GM21360 (cell line): ENCODE results near the gene ZNF836.
"Not testable (repeated sequence)": the region's sequence is repeated elsewhere in the genome, so short reads cannot be mapped to it uniquely, and the experiment has no call there.

Experiments
- ATAC-seq: cut with Tn5 transposase; IDR thresholded peaks from one replicate; pipeline ENCODE4 v1.9.1; 2021; ENCODE audit warnings: mild to moderate bottlenecking, moderate library complexity; ENCODE audit not compliant: unreplicated experiment

ZNF836 gene

DNA sequence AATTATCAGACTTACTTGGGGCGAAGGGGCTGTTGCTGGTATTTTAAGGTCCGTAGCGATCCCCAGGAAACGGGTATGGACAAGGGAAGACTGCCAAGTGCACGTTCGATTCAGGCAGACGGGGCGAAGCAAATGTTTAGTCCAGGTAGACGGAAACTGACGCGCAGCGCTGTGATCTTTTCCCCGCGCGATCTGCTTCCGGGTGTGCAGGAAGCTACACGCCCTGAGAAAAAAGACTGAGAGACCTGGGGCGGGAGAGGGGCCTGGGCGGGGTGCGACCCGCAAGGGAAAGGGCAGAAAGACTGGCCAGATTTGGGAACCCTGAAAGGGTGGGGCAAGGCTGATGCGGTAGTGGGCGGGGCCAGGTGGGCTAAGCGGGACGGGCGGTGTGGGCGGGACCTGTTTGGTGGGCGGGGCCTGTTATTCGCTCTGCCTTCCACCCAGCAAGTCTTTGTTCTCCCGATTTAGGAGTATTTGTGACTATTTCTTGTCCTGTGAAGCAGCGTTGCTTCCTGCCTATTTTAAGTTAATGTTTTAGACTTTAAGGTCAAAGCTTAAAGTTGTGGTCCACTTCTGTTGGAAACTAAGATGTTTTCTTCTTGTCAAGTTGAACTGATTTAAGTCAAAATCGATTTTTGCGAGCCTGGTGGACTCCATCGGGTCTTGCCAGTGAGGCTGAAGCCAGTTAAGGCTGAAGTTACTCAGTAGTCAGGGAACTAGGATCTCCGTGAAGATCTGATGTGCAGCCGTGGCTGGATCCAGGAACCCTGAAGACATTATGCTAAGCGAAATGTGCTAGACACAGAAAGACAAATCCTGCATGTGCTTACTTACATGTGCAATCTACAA, at the start of gene ZNF836:
Gene ZNF836 (minus strand): TSS at position 301 of the 849 bp plus-strand sequence. CDS start 3,549 bp downstream, outside the sequence.
- peak; percentile 78 for ATAC-seq

DNA sequence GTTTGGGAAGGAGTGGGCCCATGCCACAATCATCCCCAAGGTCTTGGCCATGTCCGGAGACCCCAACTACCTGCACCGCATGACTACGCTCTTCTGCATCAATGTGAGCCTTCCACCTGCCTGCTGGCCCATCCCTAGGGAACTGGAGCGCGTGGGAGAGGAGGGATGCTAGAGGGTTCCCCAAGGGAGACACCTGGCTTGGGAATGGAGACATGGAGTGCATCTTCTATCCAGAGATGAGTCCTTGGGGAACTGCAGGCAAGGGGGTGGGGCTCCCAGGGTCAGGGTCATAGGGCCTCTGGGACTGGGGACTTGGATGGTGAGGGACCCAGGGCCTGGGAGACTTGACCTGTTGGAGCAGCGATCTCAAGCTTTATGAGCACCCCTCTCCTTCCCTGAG, 49.6 kb upstream of the ZNF836 start:
- no peak for ATAC-seq

DNA sequence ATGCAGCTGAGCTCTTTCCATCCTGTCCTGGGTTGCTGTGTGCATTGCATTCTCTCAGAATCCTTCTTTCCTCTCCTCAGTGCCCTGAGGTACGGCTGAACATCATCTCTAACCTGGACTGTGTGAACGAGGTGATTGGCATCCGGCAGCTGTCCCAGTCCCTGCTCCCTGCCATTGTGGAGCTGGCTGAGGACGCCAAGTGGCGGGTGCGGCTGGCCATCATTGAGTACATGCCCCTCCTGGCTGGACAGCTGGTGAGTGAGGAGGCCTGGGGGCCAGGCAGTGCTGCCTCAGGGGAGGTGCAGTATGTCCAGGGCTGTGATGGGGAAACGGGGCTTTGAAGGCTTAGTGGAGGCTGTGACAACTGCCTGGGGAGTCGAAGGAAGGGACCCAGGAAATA, 48.2 kb upstream of the ZNF836 start:
- no peak for ATAC-seq

DNA sequence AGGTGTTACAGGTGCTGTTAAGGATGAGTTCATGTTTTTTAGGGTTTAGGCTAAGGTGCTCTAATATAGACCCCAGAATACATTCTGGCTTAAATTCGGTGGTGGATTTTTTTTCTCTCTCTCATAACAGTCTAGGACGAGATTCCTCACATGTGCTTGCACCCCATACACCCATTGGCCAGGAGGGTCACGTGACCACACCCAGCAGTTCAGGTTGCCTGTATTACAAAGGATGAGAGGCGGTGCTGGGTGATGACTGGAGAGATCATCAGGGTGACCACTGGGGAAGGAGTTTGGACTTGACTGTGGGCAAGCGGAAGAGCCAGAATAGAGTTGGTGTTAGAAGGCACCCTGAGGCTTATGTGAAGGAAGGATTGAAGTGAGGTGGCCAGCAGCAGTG, 46.2 kb upstream of the ZNF836 start:
- ATAC-seq = no peak

DNA sequence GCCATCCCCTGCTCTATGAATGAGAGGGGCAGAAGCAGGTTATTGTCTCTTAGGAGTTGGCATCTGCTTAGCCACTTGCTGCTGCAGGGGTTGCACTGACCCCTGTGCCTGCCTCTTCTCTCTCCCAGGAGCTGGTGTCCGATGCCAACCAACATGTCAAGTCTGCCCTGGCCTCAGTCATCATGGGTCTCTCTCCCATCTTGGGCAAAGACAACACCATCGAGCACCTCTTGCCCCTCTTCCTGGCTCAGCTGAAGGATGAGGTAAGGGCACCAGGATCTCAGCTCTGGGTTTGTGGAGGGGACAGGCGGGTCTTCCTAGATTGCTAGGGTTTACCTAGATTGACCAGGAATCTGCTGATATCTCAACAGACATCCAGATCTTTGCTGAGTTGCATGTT, 45.0 kb upstream of the ZNF836 start:
- no peak for ATAC-seq

DNA sequence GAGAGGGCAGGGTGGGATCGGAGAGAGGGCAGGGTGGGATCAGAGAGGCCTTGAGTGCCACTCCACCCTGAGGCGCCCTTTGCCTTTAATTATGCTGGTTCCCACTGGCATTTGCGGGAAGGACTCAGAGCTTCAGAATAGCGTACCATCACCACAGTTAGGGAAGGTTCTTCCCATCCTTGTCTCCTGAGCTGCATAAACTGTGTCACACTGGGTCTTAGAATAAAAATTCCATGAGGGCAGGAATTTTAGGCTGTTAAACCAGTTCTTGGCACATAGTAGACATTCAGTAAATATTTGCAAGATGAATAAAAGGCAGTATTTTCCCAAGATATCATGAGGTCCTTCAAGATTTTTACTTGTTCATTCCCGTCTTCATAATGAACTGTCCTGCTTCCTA, 42.8 kb upstream of the ZNF836 start:
- ATAC-seq = no peak

DNA sequence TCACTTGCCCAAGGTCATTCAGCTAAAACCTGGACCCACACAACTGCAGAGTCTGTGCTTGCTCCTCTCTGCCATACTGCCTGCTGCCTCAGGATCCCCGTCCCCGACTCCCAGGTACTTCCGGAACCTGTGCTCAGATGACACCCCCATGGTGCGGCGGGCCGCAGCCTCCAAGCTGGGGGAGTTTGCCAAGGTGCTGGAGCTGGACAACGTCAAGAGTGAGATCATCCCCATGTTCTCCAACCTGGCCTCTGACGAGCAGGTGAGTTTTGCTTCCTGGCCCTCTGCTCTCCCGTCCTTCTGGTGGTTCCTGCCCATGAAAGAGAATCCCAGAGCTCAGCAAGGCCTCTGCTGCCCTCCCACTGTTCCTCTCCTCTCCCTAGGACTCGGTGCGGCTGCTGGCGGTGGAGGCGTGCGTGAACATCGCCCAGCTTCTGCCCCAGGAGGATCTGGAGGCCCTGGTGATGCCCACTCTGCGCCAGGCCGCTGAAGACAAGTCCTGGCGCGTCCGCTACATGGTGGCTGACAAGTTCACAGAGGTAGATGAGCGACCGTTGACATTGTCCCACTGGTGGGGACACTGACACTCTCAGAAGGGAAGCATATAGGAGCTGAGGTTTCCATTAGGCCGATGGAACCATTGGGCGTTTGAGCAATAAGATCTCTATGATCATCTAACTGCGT, 41.3 kb upstream of the ZNF836 start:
- no peak for ATAC-seq

DNA sequence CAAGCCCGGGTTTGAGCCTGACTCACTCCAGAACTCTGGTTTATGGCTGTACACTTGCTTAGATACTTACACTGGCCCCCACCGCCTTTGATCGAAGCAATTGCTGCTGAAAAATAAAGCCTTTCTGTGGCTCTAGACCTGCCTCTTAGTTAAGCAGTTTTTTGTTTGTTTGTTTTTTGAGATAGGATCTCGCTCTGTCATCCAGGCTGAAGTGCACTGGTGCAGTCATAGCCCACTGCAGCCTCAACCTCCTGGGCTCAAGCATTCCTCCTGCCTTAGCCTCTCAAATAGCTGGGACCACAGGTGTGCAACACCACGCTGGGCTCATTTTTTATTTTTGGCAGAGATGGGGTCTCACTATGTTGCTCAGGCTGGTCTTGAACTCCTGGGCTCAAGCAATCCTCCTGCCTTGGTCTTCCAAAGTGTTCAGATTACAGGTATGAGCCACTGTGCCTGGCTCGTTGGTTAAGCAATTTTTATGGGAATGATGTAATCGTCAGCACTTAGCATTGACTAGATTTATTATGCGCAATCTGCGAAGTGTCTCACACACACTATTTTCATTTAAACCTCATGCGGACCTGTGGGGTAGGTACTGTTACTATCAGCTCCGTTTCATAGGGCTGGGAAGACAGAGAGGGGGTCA, 40.6 kb upstream of the ZNF836 start:
- no peak for ATAC-seq

DNA sequence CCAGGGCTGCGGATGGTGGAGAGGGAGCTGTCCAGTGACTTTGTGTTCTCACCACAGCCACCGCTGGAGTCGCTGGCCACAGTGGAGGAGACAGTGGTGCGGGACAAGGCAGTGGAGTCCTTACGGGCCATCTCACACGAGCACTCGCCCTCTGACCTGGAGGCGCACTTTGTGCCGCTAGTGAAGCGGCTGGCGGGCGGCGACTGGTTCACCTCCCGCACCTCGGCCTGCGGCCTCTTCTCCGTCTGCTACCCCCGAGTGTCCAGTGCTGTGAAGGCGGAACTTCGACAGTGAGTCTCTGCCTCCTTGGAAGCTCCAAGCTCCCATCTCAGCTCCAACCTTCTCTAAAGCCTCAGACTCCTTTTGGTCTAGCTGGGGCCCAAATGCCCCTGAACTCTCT, 39.8 kb upstream of the ZNF836 start:
- no peak for ATAC-seq

DNA sequence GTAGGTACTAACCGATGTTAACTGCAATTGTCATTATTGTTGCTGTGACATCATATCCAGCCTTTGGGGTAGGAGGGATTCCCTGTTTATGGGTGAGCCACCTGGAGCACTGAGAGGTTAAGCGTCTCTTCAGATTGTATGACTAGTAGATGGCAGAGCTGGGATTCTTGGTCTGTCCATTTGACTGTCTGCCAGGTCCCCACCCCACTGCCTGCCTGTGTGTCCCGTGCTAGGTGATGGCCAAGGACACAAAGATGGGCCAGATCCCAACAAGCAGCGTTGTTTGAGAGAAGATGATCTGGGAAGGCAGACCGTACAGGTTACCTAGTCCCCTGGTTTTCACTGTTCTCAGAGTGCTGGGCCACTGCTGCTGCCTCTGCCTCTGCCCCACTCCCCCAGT, 35.1 kb upstream of the ZNF836 start:
- no peak for ATAC-seq

DNA sequence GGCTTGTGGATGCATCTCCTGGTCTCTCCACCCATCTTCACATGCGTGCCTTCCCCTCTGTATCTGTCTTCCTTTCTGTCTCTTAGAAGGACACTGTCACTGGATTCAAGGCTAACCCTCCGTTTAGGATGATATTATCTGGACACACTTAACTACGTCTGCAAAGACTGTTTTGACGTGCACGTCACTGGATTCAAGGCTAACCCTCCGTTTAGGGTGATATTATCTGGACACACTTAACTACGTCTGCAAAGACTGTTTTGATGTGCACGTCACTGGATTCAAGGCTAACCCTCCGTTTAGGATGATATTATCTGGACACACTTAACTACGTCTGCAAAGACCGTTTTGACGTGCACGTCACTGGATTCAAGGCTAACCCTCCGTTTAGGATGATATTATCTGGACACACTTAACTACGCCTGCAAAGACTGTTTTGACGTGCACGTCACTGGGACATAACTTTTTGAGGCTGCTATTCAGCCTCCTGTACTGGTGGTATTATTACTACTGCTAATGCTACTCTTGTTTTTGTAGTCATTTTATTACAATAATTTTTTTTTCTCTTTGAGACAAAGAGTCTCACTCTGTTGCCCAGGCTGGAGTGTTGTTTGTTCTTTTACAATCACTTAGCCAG, 29.5 kb upstream of the ZNF836 start:
- not testable (repeated sequence) for ATAC-seq

DNA sequence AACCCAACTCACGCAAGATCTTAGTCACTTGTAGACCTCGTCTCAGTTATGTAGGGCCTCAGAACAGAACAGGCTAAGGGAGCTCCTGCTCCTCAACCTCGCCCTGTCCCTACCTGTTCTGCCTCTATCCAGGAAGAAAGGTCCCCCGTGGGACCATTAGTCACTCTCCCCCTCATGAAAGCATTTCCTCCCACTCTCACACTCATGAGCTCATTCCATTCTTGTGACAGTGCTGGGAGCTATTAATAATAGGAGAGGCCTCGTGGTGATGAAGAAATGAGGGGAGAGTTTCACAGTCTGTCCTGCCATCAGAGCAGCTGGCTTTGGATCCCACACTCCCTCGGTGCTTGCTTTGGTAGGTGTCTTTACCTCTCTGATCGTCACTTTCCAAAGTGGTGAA, 28.6 kb upstream of the ZNF836 start:
- ATAC-seq = no peak

DNA sequence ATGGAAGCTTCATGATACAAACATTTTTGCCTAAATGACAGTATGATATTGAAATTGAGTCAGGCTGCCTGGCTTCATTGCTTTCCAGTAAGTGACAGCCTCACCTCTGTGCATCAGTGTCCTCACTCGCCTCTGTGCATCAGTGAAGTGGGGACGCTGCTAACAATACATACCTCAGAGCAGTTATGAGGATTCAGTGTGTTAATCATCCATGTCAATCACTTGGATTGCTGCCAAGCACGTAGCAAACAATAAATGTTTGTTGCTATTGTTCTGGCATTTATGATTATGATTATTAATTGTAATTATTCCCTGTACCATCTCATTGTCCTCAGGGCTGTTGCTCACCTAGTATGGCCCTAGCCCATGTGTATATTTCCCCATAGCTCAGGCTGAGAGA, 27.3 kb upstream of the ZNF836 start:
- no peak for ATAC-seq

DNA sequence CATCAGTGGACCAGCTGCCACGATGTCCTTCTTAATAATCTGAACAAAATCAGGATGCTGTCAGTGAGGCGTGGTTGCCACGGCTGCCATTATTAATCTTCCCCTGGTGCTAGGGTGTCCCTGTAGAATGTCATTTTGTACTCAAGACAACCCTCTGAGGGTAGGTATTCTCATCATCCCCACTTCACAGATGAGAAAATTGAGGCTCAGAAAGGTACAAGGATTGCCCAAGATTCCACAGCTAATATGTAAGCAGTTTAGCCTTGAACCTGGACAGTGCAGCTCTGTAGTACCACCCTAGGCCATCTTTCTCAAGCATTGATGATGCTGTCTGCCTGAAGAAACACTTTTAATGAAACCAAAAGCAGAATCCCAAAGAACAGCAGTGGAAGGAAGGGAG, 26.5 kb upstream of the ZNF836 start:
- no peak for ATAC-seq

DNA sequence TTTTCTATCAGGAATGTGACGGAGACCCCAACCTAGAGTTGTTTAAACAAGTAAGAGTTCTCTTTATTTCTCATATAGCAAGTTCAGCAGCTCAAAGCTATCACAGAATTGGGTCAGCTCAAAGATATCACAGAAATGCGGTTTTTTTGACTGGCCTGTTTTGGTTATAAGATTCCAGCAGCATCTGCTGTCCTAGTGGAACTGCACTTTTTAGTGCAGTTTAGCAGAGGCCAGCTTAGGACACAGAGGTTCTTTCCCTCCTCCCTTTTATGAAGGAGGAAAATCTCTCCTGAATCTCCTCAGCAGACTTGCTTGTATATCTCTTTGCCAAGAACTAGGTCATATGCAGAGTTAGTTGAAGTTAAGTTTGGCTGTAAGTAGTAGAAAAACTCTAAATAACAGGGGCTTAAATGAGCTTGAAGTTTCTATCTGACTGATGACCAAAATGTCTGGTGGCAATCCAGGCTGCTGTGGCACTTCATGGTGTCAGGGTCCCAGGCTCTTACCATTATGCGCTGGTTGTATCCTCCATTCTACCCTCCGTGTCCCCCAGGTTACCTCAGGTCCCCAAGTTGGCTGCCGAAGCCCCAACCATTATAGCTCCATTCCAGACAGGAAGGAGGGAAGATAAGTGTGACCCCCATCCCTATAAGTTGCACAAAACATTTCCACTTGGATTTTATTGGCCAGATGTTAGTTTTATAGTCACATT, 25.0 kb upstream of the ZNF836 start:
- ATAC-seq = no peak

DNA sequence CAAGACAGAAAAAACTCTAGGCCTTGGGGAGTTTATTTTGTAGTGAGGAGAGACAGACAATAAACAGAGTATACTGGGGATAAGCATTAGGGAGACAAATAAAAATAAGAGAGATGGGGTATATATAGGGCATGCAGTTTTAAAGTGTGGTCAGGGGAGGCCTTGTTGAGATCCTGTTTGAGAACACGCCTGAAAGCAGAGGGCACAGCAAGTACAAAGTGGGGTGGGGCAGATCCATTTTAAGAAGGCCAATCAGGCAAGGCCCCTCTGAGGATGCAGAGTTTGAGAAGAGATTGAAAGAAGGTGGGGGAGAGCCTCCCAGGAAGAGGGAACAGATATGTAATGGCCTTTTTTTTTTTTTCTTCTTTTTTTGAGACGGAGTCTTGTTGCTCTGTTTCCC, 20.5 kb upstream of the ZNF836 start:
- ATAC-seq = no peak

DNA sequence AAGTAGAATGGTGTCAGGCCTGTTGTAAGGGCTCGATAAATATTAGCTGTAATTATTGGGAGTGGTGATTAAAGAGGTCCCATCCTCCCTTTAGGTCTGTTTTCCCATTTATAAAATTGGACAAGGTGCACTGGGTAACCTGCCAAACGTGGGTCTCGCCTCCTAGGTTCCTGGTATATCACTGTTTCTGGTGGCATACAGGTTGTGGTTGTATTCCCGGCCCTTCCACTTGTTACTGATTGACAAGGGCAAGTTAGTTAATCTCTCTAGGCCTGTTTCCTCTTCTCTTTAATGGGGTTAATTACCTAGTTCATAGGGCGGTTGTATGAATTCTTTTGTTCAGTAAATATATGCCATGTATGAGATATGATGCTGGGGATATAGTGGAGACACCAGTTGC, 20.0 kb upstream of the ZNF836 start:
- ATAC-seq = no peak

DNA sequence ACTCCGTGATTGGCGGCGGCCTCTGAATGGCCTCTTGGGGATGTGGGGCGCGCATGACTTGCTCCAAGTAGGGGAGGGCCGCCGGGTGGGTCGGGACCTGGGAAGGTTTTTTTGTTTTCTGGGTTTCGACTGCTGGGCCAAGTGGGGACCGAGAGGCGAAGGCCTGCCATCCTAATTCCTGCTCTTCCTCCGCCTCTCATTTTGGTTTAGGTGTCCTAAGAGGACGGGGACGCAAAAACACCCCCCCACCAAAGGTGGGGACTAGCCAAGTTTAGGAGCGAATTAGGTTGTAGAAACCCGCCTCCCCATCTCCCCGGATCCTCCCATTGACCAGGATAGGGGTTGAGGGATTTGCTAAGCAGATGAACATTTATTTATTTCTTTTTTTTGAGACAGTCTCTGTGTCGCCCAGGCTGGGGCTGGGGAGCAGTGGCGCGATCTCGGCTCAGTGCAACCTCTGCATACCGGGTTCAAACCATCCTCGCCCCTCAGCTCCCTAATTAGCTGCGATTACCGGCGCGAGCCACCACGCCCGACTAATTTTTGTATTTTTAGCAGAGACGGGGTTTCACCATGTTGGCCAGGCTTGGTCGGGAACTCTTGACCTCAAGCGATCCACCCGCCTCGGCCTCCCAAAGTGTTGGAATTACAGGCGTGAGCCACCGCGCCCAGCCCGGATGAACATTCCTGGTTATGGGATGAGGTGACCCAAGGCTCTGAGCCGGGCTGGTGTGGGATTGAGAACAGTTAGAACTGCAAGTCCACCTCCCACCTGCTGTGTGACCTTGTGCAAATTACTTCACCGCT, 19.3 kb upstream of the ZNF836 start:
- no peak for ATAC-seq

DNA sequence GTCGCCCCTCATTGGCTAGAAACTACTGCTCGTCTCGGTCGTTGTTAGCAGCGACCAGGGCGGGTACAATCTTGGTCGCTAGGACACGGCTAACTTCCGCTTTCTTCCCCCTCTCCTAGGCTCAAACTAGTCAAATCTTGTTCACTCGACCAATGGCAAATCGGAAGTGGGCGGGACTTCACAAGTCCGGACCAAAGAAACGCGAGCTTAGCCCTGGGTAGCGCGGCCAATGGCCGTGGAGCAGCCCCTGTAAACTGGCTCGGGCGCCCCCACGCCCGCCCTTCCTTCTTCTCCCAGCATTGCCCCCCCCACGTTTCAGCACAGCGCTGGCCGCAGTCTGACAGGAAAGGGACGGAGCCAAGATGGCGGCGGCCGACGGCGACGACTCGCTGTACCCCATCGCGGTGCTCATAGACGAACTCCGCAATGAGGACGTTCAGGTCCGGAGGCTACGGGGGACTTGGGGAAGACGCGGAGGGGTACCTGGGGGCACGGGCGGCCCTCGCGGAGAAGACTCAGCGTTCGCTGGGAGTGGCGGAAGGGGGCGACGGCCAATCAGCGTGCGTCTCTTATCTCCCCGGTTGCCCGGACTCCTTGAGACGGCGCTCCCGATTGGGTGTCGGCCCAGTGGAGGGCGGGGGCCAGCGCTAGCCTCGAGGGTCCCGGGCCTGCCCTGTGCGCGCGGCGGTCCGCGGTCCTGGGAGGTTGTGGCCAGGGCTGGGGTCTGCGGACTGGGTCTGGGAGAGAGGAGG, 18.5 kb upstream of the ZNF836 start, which contains the start of gene PPP2R1A:
Gene PPP2R1A (plus strand): TSS at position 318 of the 752 bp plus-strand sequence. CDS start 45 bp downstream, at position 363.
- peak; percentile 84 for ATAC-seq
